BE2C (cell line): ENCODE data around the gene CD83.

Source experiments
- DNase-seq: peaks from one replicate; pipeline ENCODE4 v3.0.0-alpha.2; 2020
- H3K27me3 ChIP-seq: fragments of 250-450 bp; sonication (Bioruptor Pico); 2 replicates; pipeline ENCODE4 v1.5.1; 2020; ENCODE audit warnings: mild to moderate bottlenecking
- H3K36me3 ChIP-seq: fragments of 250-450 bp; sonication (Bioruptor Pico); 2 replicates; pipeline ENCODE4 v1.5.1; 2020; ENCODE audit warnings: mild to moderate bottlenecking
- H3K4me1 ChIP-seq: fragments of 250-450 bp; sonication (Bioruptor Pico); 2 replicates; pipeline ENCODE4 v1.5.1; 2020
- H3K4me3 ChIP-seq: 2 replicates; pipeline ENCODE4 v1.5.1; 2011; ENCODE audit warnings: low read depth, low read length
- H3K9me3 ChIP-seq: fragments of 250-450 bp; sonication (Bioruptor Pico); 2 replicates; pipeline ENCODE4 v1.5.1; 2020
- TF ChIP-seq, protein P1 (sequence below): IDR thresholded peaks from 2 replicates; pipeline ENCODE4 v1.5.1; 2012; ENCODE audit warnings: mild to moderate bottlenecking, low read depth, low read length

CD83 gene

DNA sequence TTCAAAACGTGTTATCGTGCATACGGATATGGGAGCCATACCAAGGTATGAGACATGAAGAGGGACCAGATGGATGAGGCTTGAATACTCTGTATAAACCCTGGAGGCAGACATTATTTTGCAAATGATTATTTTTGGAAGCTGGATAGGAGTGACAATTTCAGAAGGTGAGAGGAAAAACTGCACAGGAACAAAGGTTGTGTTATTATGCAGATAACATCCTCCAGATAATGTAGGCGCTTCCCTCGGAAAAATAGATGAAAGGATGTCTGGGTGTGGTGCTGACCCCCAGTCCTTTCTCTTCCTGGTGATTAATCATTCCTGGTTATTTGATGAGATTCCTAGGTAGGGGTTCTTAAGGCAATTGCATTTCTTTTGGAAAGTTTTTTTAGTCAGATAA is 36.4 kb upstream of the CD83 start:
- no peak for DNase-seq
- TF ChIP-seq, protein P1, sequence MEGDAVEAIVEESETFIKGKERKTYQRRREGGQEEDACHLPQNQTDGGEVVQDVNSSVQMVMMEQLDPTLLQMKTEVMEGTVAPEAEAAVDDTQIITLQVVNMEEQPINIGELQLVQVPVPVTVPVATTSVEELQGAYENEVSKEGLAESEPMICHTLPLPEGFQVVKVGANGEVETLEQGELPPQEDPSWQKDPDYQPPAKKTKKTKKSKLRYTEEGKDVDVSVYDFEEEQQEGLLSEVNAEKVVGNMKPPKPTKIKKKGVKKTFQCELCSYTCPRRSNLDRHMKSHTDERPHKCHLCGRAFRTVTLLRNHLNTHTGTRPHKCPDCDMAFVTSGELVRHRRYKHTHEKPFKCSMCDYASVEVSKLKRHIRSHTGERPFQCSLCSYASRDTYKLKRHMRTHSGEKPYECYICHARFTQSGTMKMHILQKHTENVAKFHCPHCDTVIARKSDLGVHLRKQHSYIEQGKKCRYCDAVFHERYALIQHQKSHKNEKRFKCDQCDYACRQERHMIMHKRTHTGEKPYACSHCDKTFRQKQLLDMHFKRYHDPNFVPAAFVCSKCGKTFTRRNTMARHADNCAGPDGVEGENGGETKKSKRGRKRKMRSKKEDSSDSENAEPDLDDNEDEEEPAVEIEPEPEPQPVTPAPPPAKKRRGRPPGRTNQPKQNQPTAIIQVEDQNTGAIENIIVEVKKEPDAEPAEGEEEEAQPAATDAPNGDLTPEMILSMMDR = no peak
- no peak overlapping the region for H3K4me3 ChIP-seq
- 0 out of 2 replicates have a peak, but pooled peaks cover 3% of the 10 kb centered on the region for H3K27me3 ChIP-seq
- no peaks in the 10 kb centered on the region for H3K36me3 ChIP-seq
- H3K9me3 ChIP-seq = no peaks in the 10 kb centered on the region
- H3K4me1 ChIP-seq = no peaks in the 10 kb centered on the region

DNA sequence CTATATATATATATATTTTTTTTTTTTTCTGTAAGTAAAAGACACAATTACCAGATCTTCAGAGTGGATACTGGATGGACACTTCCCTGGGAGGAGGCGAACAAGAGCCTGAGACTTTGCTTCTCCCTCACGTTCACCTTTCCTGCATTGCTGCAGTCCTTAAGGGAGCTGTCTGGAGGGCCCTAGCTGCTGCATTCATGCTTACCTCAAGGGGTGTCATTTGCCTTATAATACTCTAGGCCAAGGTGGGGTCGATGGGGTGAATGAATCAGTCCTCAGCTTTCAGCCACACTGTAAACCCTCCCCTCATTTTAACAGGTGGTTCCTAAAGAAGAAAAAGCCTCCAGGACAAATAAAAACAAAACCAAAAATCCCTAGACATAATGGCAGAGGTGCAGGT is 34.8 kb upstream of the CD83 start:
- no peak for DNase-seq
- Histone ChIP-seq H3K27me3 (0 out of 2 replicates have a peak, but pooled peaks cover 3% of the 10 kb centered on the region), H3K4me3 (no peak overlapping the region), H3K36me3 (no peaks in the 10 kb centered on the region), H3K4me1 (no peaks in the 10 kb centered on the region), H3K9me3 (no peaks in the 10 kb centered on the region)
- TF ChIP-seq, protein P1 = no peak

DNA sequence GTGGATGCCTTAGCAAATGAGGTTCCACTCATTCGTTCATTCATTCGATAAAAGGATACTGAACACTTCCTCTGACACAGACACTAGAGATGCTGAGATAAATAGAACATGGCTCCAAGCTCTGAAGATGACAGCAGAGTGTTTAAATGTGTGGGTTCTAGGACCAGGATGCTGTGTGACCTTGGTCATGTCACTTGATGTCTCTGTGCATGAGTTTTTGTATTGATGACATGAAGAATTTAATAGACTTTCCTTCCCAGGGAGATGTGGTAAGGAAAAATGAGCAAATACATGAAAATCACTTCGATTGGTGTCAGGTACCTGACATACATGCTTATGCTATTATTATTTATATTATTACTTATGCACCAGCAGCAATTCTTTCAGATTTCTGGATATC is 34.3 kb upstream of the CD83 start:
- TF ChIP-seq, protein P1 = no peak
- Histone ChIP-seq H3K4me3 (no peak overlapping the region), H3K36me3 (no peaks in the 10 kb centered on the region), H3K27me3 (0 out of 2 replicates have a peak, but pooled peaks cover 3% of the 10 kb centered on the region), H3K4me1 (no peaks in the 10 kb centered on the region), H3K9me3 (no peaks in the 10 kb centered on the region)
- no peak for DNase-seq

DNA sequence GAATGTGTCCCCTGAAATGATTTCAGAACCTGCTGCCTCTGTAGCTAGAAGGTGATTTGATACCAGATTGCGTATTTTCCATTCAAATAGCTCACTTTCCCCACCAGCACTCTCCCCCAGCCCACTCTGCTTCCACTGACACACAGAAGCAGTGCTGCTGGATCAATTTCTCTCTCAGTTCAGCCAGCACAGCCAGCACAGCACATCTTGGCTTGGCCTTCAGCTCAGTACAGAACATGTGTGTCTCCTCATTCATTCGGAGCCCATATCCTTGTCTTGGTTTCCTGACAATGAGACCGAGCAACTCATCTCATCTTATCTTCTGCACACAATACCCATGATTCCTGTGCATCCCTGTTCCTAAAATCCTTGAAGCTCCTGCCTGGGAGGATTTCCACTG is 33.8 kb upstream of the CD83 start:
- Histone ChIP-seq H3K36me3 (no peaks in the 10 kb centered on the region), H3K27me3 (0 out of 2 replicates have a peak, but pooled peaks cover 3% of the 10 kb centered on the region), H3K4me3 (no peak overlapping the region), H3K4me1 (no peaks in the 10 kb centered on the region), H3K9me3 (no peaks in the 10 kb centered on the region)
- TF ChIP-seq, protein P1 = no peak
- DNase-seq = no peak

DNA sequence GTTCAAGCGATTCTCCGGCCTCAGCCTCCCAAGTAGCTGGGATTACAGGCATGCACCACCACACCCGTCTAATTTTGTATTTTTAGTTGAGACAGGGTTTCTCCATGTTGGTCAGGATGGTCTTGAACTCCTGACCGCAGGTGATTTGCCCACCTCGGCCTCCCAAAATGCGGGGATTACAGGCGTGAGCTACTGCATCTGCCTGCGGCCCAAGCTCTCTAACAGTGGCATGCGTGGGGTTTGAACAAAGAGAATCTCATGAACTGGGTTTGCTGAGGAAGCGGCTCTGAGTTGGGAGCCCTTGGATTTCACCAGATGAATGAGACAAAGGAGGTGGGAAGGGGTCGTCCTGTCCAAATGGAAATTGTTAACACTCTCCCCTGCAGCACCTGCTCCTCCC is 33.2 kb upstream of the CD83 start:
- no peaks in the 10 kb centered on the region for H3K4me1 ChIP-seq
- DNase-seq = no peak
- TF ChIP-seq, protein P1 = no peak
- no peak overlapping the region for H3K4me3 ChIP-seq
- no peaks in the 10 kb centered on the region for H3K9me3 ChIP-seq
- 0 out of 2 replicates have a peak, but pooled peaks cover 3% of the 10 kb centered on the region for H3K27me3 ChIP-seq
- H3K36me3 ChIP-seq = no peaks in the 10 kb centered on the region

DNA sequence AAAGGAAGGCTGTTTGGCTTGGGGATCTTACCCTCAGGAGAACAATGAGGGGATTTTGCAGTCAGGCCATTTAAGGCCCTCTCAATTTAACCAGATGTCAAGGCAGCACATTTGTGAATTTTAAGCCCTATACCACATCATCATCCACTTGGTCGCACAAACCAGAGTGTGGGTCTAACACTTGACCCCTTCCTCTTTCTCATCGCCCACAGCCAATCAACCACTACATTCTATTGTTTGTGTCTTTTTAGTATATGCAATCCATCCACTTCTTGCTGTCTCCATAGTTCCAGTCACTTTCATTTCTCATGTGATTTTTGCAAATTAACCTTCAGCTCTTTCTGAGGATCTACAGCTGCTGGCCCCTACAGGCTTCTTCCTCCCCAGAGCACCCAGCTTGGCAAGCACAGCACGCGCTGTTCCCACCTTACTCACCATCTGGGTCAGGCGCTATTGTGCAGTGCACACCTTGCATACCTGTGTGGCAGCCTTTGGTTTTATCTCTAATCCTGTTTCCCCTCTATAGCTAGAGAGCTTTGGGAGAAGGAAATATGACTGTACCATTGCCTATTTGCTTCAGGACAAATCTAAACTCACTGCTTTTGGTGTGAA is 32.3 kb upstream of the CD83 start:
- Histone ChIP-seq H3K4me3 (no peak overlapping the region), H3K9me3 (no peaks in the 10 kb centered on the region), H3K36me3 (no peaks in the 10 kb centered on the region), H3K27me3 (0 out of 2 replicates have a peak, but pooled peaks cover 3% of the 10 kb centered on the region), H3K4me1 (no peaks in the 10 kb centered on the region)
- DNase-seq = no peak
- TF ChIP-seq, protein P1 = no peak
